DND-41 (cell line): ENCODE data around the gene SLC30A3.

Experiments
- ATAC-seq: fragments of 200-7000 bp; cut with Tn5 transposase; 3 replicates; pipeline ENCODE4 v1.9.1; 2021; ENCODE audit warnings: low read depth; ENCODE audit not compliant: insufficient read depth
- DNase-seq: peaks from one replicate; pipeline ENCODE4 v3.0.0-alpha.2; 2020
- H2AFZ ChIP-seq: 2 replicates; pipeline ENCODE4 v1.6.0; 2012; ENCODE audit warnings: low read depth, low read length
- H3K27ac ChIP-seq: 2 replicates; pipeline ENCODE4 v1.5.1; 2012; ENCODE audit warnings: low read length, inconsistent platforms
- H3K27me3 ChIP-seq: fragments of 200-600 bp; sonication (generic); 2 replicates; pipeline ENCODE4 v1.6.0; 2012; ENCODE audit warnings: low read length, mild to moderate bottlenecking, inconsistent platforms; ENCODE audit not compliant: insufficient read depth, poor library complexity
- H3K36me3 ChIP-seq: 2 replicates; pipeline ENCODE4 v1.5.1; 2012; ENCODE audit warnings: low read length, inconsistent platforms; ENCODE audit not compliant: insufficient read depth
- H3K4me1 ChIP-seq: 2 replicates; pipeline ENCODE4 v1.5.1; 2012; ENCODE audit warnings: mild to moderate bottlenecking, low read length; ENCODE audit not compliant: insufficient read depth
- H3K4me2 ChIP-seq: 2 replicates; pipeline ENCODE4 v1.6.0; 2012; ENCODE audit warnings: mild to moderate bottlenecking, moderate library complexity, low read length, inconsistent platforms; ENCODE audit not compliant: insufficient read depth
- H3K4me3 ChIP-seq, 2 experiments: fragments of 200-600 bp in 1 of 2; shearing (Covaris generic) in 1 of 2; 2 replicates each; pipeline ENCODE4 v1.5.1; 2012 to 2016; ENCODE audit warnings: inconsistent platforms in 2 of 2, low read length in 2 of 2, mild to moderate bottlenecking in 2 of 2, low read depth in 1 of 2, moderate library complexity in 1 of 2
- H3K79me2 ChIP-seq: 2 replicates; pipeline ENCODE4 v1.6.0; 2012; ENCODE audit warnings: low read length, inconsistent platforms; ENCODE audit not compliant: insufficient read depth
- H3K9ac ChIP-seq: 2 replicates; pipeline ENCODE4 v1.6.0; 2012; ENCODE audit warnings: low read depth, mild to moderate bottlenecking, inconsistent platforms, low read length, moderate library complexity
- H3K9me3 ChIP-seq: 2 replicates; pipeline ENCODE4 v1.5.1; 2012; ENCODE audit warnings: low read length, moderate library complexity, mild to moderate bottlenecking, inconsistent platforms; ENCODE audit not compliant: insufficient read depth, severe bottlenecking
- H4K20me1 ChIP-seq: 2 replicates; pipeline ENCODE4 v1.6.0; 2012; ENCODE audit warnings: low read length; ENCODE audit not compliant: insufficient read depth
- CTCF ChIP-seq: IDR thresholded peaks from 2 replicates; pipeline ENCODE4 v1.5.1; 2012; ENCODE audit warnings: borderline replicate concordance, low read length, moderate library complexity, mild to moderate bottlenecking; ENCODE audit not compliant: poor library complexity, severe bottlenecking; ENCODE audit errors: extremely low read depth
- EZH2 ChIP-seq: IDR thresholded peaks from 3 replicates; pipeline ENCODE4 v1.6.1; 2012; ENCODE audit warnings: borderline replicate concordance, low read depth, mild to moderate bottlenecking, moderate library complexity, low read length, inconsistent platforms; ENCODE audit not compliant: severe bottlenecking

The SLC30A3 gene

GRCh38 chr2:27281855-27282559 is 19.2 kb upstream of the SLC30A3 start, which contains the start of gene TRIM54:
Gene TRIM54, plus strand, starts transcription at chr2:27282429. Its CDS starts 303 bp downstream, at chr2:27282732.
- Histone ChIP-seq H3K27ac (no peak within 1 kb of the TSS), H3K9ac (no peak within 1 kb of the TSS), H3K4me2 (no peak within 1 kb of the TSS)

GRCh38 chr2:27281442-27281841 is 18.6 kb upstream of the SLC30A3 start:
- H3K36me3 ChIP-seq, result no peaks in the 10 kb centered on the region
- TF ChIP-seq CTCF (no peak), EZH2 (no peak)
- no peak overlapping the region for H3K27ac ChIP-seq
- H3K4me1 ChIP-seq, result peaks cover 8% of the 10 kb centered on the region; the same call in 1 of the 2 replicates
- peaks cover 34% of the 10 kb centered on the region for H3K27me3 ChIP-seq
- no peaks in the 10 kb centered on the region for H3K9me3 ChIP-seq
- H4K20me1 ChIP-seq, result no peaks in the 10 kb centered on the region
- H3K4me3 ChIP-seq, result no peak overlapping the region
- no peaks in the 10 kb centered on the region for H3K79me2 ChIP-seq
- DNase-seq, result no peak
- H3K9ac ChIP-seq, result no peak overlapping the region
- no peak overlapping the region for H2AFZ ChIP-seq
- no peak for ATAC-seq
- no peak overlapping the region for H3K4me2 ChIP-seq

More at GRCh38 chr2:27281855-27282559, 19.2 kb upstream of the SLC30A3 start, which contains the start of gene TRIM54:
- peaks cover 38% of the 10 kb centered on the region for H3K27me3 ChIP-seq
- H3K9me3 ChIP-seq, result no peaks in the 10 kb centered on the region
- H2AFZ ChIP-seq, result no peak within 1 kb of the TSS
- H4K20me1 ChIP-seq, result no peaks in the 10 kb centered on the region
- TF ChIP-seq CTCF, result no peak
- no peak for TF ChIP-seq EZH2
- DNase-seq (no peak), ATAC-seq (no peak)
- H3K79me2 ChIP-seq, result no peaks in the 10 kb centered on the region
- peaks cover 8% of the 10 kb centered on the region; the same call in 1 of the 2 replicates for H3K4me1 ChIP-seq
- no peaks in the 10 kb centered on the region for H3K36me3 ChIP-seq
- H3K4me3 ChIP-seq, result no peak within 1 kb of the TSS

GRCh38 chr2:27280826-27281225 is 18.0 kb upstream of the SLC30A3 start:
- no peak overlapping the region for H3K9ac ChIP-seq
- DNase-seq (no peak), ATAC-seq (no peak)
- H3K4me2 ChIP-seq, result no peak overlapping the region
- H3K4me3 ChIP-seq, result no peak overlapping the region
- H3K36me3 ChIP-seq, result no peaks in the 10 kb centered on the region
- peaks cover 28% of the 10 kb centered on the region for H3K27me3 ChIP-seq
- H3K79me2 ChIP-seq, result no peaks in the 10 kb centered on the region
- H3K4me1 ChIP-seq, result peaks cover 8% of the 10 kb centered on the region; the same call in 1 of the 2 replicates
- no peaks in the 10 kb centered on the region for H3K9me3 ChIP-seq
- no peak for TF ChIP-seq CTCF
- TF ChIP-seq EZH2, result no peak
- H2AFZ ChIP-seq, result no peak overlapping the region
- no peak overlapping the region for H3K27ac ChIP-seq
- no peaks in the 10 kb centered on the region for H4K20me1 ChIP-seq
